ENCODE measurements around the gene BFSP2. TPM values are rescaled to one million over a fixed set of nuclear protein-coding genes. Genes with fewer than 3 reads are reported as not detected.

BFSP2 gene
- total RNA-seq: not detected in 2 replicates
- long read RNA-seq: 0 reads

- Mint-ChIP-seq H3K4me1 (ENCODE audit: unreplicated experiment) (peaks cover 23% of the 10 kb centered on the region), H3K27ac (ENCODE audit: unreplicated experiment) (no peak within 1 kb of the TSS), H3K4me3 (ENCODE audit: unreplicated experiment) (no peak within 1 kb of the TSS), H3K36me3 (ENCODE audit: unreplicated experiment) (no peaks in the 10 kb centered on the region), H3K27me3 (ENCODE audit: unreplicated experiment) (no peaks in the 10 kb centered on the region), H3K9me3 (ENCODE audit: unreplicated experiment) (no peaks in the 10 kb centered on the region)
- TF ChIP-seq CTCF (IDR thresholded peaks at IDR 0.05): no peak
- no peak for DNase-seq (ENCODE audit: extremely low spot score, unreplicated experiment)
Measured at GRCh38 chr3:133400006-133400515, at the start of gene BFSP2. BFSP2 (plus strand) TSS chr3:133400056; CDS start chr3:133400084, 28 bp downstream.

- Mint-ChIP-seq H3K27ac (ENCODE audit: unreplicated experiment) (no peak overlapping the region), H3K9me3 (ENCODE audit: unreplicated experiment) (peaks cover 15% of the 10 kb centered on the region), H3K27me3 (ENCODE audit: unreplicated experiment) (peaks cover 28% of the 10 kb centered on the region), H3K4me3 (ENCODE audit: unreplicated experiment) (no peak overlapping the region), H3K4me1 (ENCODE audit: unreplicated experiment) (no peaks in the 10 kb centered on the region), H3K36me3 (ENCODE audit: unreplicated experiment) (no peaks in the 10 kb centered on the region)
- no peak for TF ChIP-seq CTCF (IDR thresholded peaks at IDR 0.05)
- no peak for DNase-seq (ENCODE audit: extremely low spot score, unreplicated experiment)
Measured at GRCh38 chr3:133354721-133355120, 45.1 kb upstream of the BFSP2 start.

- TF ChIP-seq CTCF (IDR thresholded peaks at IDR 0.05): no peak
- Mint-ChIP-seq H3K36me3 (ENCODE audit: unreplicated experiment) (no peaks in the 10 kb centered on the region), H3K27ac (ENCODE audit: unreplicated experiment) (no peak overlapping the region), H3K4me1 (ENCODE audit: unreplicated experiment) (no peaks in the 10 kb centered on the region), H3K4me3 (ENCODE audit: unreplicated experiment) (no peak overlapping the region), H3K9me3 (ENCODE audit: unreplicated experiment) (peaks cover 15% of the 10 kb centered on the region), H3K27me3 (ENCODE audit: unreplicated experiment) (peaks cover 44% of the 10 kb centered on the region)
- DNase-seq (ENCODE audit: extremely low spot score, unreplicated experiment): no peak
Measured at GRCh38 chr3:133360476-133360875, 39.4 kb upstream of the BFSP2 start.

- H3K4me3 Mint-ChIP-seq (ENCODE audit: unreplicated experiment): no peak overlapping the region
Measured at GRCh38 chr3:133361011-133361410, 38.8 kb upstream of the BFSP2 start.

GRCh38 chr3:133361435-133361834 lies 38.4 kb upstream of the BFSP2 start:
- no peak overlapping the region for H3K27ac Mint-ChIP-seq (ENCODE audit: unreplicated experiment)
- peaks cover 9% of the 10 kb centered on the region for H3K9me3 Mint-ChIP-seq (ENCODE audit: unreplicated experiment)
- no peaks in the 10 kb centered on the region for H3K4me1 Mint-ChIP-seq (ENCODE audit: unreplicated experiment)
- H3K27me3 Mint-ChIP-seq (ENCODE audit: unreplicated experiment): peaks cover 49% of the 10 kb centered on the region
- H3K36me3 Mint-ChIP-seq (ENCODE audit: unreplicated experiment): no peaks in the 10 kb centered on the region
- DNase-seq (ENCODE audit: extremely low spot score, unreplicated experiment): peak; percentile 44
- no peak overlapping the region for H3K4me3 Mint-ChIP-seq (ENCODE audit: unreplicated experiment)
- TF ChIP-seq CTCF (IDR thresholded peaks at IDR 0.05): no peak

More at GRCh38 chr3:133361011-133361410, 38.8 kb upstream of the BFSP2 start:
- Mint-ChIP-seq H3K27me3 (ENCODE audit: unreplicated experiment) (peaks cover 48% of the 10 kb centered on the region), H3K4me1 (ENCODE audit: unreplicated experiment) (no peaks in the 10 kb centered on the region), H3K27ac (ENCODE audit: unreplicated experiment) (no peak overlapping the region), H3K9me3 (ENCODE audit: unreplicated experiment) (peaks cover 13% of the 10 kb centered on the region), H3K36me3 (ENCODE audit: unreplicated experiment) (no peaks in the 10 kb centered on the region)
- TF ChIP-seq CTCF (IDR thresholded peaks at IDR 0.05): no peak
- no peak for DNase-seq (ENCODE audit: extremely low spot score, unreplicated experiment)
